GM18867 (cell line): ENCODE results near the gene RHEB.

Source experiments
- ATAC-seq: cut with Tn5 transposase; IDR thresholded peaks from one replicate; pipeline ENCODE4 v1.9.1; 2021; ENCODE audit warnings: mild to moderate bottlenecking, moderate library complexity; ENCODE audit not compliant: unreplicated experiment

Gene RHEB

GRCh38 chr7:151422212-151422611, 97.5 kb downstream of the RHEB start:
- ATAC-seq: no peak

- no peak for ATAC-seq
These were observed 99.6 kb downstream of the RHEB start for GRCh38 chr7:151420144-151420543.

- ATAC-seq: no peak
These were observed 102.8 kb downstream of the RHEB start for GRCh38 chr7:151416941-151417315.

DNA sequence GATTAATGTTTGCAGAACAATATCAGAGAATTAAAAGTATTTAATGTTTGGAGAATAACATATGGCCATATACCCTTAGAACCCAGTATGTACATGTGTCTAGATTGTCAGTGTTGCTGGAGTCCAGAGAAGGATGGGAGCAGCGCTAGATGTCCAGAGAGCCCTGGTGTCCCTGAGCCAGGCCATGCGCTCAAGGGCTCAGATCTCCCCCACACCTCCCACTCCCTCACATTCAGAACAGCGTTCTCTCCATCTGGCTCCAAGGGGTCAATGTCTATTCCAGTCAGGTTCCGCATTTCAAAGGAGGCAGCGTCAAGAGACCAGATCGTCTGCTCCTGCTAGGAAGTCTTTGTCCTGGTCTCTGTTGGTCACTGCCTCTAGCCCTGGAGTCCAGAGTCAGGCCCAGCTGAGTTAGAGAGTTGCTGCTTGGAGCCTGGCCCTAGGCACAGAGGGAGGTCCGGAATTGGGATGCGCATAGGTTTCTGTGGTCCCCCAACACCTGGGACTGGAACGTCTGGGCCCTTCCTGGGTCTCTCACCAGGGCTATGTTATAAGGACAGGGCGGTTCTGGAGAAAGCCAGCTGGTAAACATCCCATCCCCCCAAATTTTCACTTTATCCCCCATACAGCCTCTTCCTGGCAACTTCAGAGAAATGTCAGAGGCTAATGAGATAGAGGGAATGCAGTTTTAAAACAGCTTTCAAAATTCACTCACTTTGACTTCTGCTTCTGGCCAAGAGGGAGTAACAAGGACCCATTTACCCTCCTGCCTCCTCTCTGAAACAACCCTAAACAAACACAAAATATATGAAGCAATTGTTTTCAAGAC, 103.4 kb downstream of the RHEB start:
- no peak for ATAC-seq
